Ovary (tissue), 3 donors: ENCODE measurements around the gene KCNAB2.

Source experiments
- EP300 ChIP-seq: sonication (generic); formaldehyde crosslinking; IDR thresholded peaks from one replicate; pipeline ENCODE4 v1.6.1; 2017; ENCODE audit warnings: antibody characterized with exemption
- POLR2A ChIP-seq: fragments of 450-650 bp; IDR thresholded peaks from one replicate; pipeline ENCODE4 v1.6.1; 2017; ENCODE audit warnings: antibody characterized with exemption, mild to moderate bottlenecking, moderate library complexity
- TF ChIP-seq, protein P1 (sequence below), 3 donors: fragments of 450-650 bp in 2 of 3; fragments of 200-600 bp in 1 of 3; IDR thresholded peaks; one replicate each; pipeline versions ENCODE4 v1.5.1 to v1.8.0; 2016 to 2022; ENCODE audit warnings: antibody characterized with exemption in 3 of 3, mild to moderate bottlenecking in 1 of 3
- donor health status: DM: no; HTN: no; CAD: no.

DNA sequence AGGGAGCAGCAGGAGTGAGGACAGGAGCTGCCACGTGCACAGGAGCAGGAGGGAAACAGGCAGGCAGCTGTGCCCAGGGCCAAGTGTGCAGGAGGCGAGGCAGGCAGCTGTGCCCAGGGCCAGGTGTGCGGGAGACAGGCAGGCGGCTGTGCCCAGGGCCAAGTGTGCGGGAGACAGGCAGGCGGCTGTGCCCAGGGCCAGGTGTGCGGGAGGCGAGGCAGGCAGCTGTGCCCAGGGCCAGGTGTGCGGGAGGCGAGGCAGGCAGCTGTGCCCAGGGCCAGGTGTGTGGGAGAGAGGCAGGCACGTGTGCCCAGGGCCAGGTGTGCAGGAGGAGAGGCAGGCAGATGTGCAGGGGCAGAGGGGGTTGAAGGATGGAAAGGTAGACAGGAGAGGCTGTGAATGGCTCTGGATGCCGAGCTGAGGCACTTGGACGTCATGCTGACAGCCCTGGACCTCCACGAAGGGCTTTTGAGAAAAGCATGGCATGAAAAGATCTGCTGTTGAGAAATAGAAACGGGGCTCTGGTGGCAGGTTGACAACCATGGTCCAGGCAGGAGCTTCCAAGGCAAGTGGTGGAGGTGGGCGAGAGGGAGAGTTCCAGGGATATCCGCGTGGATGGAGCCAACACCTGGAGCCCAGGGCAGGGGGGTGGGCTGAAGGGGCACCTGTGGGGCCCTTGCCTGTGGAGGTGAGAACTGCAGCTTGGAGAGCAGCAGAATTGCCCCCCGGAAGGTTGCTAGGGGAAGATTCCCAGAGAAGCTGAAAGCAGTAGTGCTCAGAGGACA lies 34.3 kb upstream of the KCNAB2 start:
- no peak for TF ChIP-seq EP300
- TF ChIP-seq, protein P1, sequence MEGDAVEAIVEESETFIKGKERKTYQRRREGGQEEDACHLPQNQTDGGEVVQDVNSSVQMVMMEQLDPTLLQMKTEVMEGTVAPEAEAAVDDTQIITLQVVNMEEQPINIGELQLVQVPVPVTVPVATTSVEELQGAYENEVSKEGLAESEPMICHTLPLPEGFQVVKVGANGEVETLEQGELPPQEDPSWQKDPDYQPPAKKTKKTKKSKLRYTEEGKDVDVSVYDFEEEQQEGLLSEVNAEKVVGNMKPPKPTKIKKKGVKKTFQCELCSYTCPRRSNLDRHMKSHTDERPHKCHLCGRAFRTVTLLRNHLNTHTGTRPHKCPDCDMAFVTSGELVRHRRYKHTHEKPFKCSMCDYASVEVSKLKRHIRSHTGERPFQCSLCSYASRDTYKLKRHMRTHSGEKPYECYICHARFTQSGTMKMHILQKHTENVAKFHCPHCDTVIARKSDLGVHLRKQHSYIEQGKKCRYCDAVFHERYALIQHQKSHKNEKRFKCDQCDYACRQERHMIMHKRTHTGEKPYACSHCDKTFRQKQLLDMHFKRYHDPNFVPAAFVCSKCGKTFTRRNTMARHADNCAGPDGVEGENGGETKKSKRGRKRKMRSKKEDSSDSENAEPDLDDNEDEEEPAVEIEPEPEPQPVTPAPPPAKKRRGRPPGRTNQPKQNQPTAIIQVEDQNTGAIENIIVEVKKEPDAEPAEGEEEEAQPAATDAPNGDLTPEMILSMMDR (IDR thresholded peaks at IDR 0.05) = no peak
- no peak for TF ChIP-seq POLR2A
